HEK293 (cell line): Measurements from ENCODE around the gene EFCAB11.

Experiments
- CTCF ChIA-PET: fragments of 350-600 bp; formaldehyde crosslinking; extraction: SDS; loops from one replicate; lab custom pipeline; 2021; ENCODE audit warnings: antibody characterized with exemption; lab: Yijun Ruan, JAX
- POLR2A ChIA-PET: fragments of 300-600 bp; formaldehyde crosslinking; extraction: SDS; loops from one replicate; lab custom pipeline; 2020; ENCODE audit warnings: antibody characterized with exemption, inconsistent platforms; lab: Yijun Ruan, JAX
- H3K27ac ChIP-seq: fragments of 200-500 bp; sonication (Bioruptor generic); 2 replicates; pipeline ENCODE4 v1.5.1; 2014; ENCODE audit warnings: low read depth, low read length, control low read depth, inconsistent platforms; ENCODE audit errors: extremely low read depth
- H3K36me3 ChIP-seq, 2 experiments: fragments of 200-500 bp in 1 of 2; sonication (Bioruptor generic) in 1 of 2; 1 replicate in 1 of 2; 2 replicates in 1 of 2; pipeline ENCODE4 v1.5.1; 2014 to 2017; ENCODE audit warnings: inconsistent platforms in 2 of 2, low read length in 2 of 2; ENCODE audit not compliant: control insufficient read depth in 2 of 2, insufficient read depth in 1 of 2
- H3K4me1 ChIP-seq: fragments of 200-500 bp; sonication (Bioruptor generic); 2 replicates; pipeline ENCODE4 v1.5.1; 2014; ENCODE audit warnings: mild to moderate bottlenecking, low read length, inconsistent platforms; ENCODE audit not compliant: control insufficient read depth, insufficient read depth
- H3K4me3 ChIP-seq: 2 replicates; pipeline ENCODE4 v1.5.1; 2011; ENCODE audit warnings: low read depth, mild to moderate bottlenecking, control low read depth, low read length, moderate library complexity
- H3K9me3 ChIP-seq: fragments of 200-500 bp; sonication (Bioruptor generic); 2 replicates; pipeline ENCODE4 v1.5.1; 2014; ENCODE audit warnings: low read depth, low read length, inconsistent platforms; ENCODE audit not compliant: control insufficient read depth, insufficient read depth
- ATF2 ChIP-seq: fragments of 450-650 bp; formaldehyde crosslinking; IDR thresholded peaks from 2 replicates; pipeline ENCODE4 v1.5.1; 2016; ENCODE audit warnings: missing biosample characterization, missing genetic modification characterization, low read depth
- CTCF ChIP-seq: fragments of 450-650 bp; formaldehyde crosslinking; IDR thresholded peaks from 2 replicates; pipeline ENCODE4 v1.5.1; 2016; ENCODE audit warnings: missing biosample characterization, missing genetic modification characterization
- GLIS1 ChIP-seq: fragments of 450-650 bp; formaldehyde crosslinking; IDR thresholded peaks from 2 replicates; pipeline ENCODE4 v1.5.1; 2016; ENCODE audit warnings: missing biosample characterization, missing genetic modification characterization
- SCRT2 ChIP-seq: fragments of 450-650 bp; formaldehyde crosslinking; IDR thresholded peaks from 2 replicates; pipeline ENCODE4 v1.5.1; 2016; ENCODE audit warnings: missing biosample characterization, missing genetic modification characterization
- ZBTB17 ChIP-seq: fragments of 450-650 bp; formaldehyde crosslinking; IDR thresholded peaks from 2 replicates; pipeline ENCODE4 v1.5.1; 2016; ENCODE audit warnings: missing biosample characterization, missing genetic modification characterization
- ZBTB48 ChIP-seq: fragments of 450-650 bp; formaldehyde crosslinking; IDR thresholded peaks from 2 replicates; pipeline ENCODE4 v1.5.1; 2016; ENCODE audit warnings: missing biosample characterization, missing genetic modification characterization
- ZBTB7A ChIP-seq: fragments of 450-650 bp; formaldehyde crosslinking; IDR thresholded peaks from 2 replicates; pipeline ENCODE4 v1.5.1; 2016; ENCODE audit warnings: low read depth, missing biosample characterization, missing genetic modification characterization
- ZBTB8A ChIP-seq: fragments of 450-650 bp; formaldehyde crosslinking; IDR thresholded peaks from 2 replicates; pipeline ENCODE4 v1.5.1; 2016; ENCODE audit warnings: missing biosample characterization, missing genetic modification characterization
- ZNF169 ChIP-seq: fragments of 450-650 bp; formaldehyde crosslinking; IDR thresholded peaks from 2 replicates; pipeline ENCODE4 v1.5.1; 2016; ENCODE audit warnings: missing biosample characterization, missing genetic modification characterization
- ZNF19 ChIP-seq: fragments of 450-650 bp; formaldehyde crosslinking; IDR thresholded peaks from 2 replicates; pipeline ENCODE4; 2016; ENCODE audit warnings: missing biosample characterization, missing genetic modification characterization, low read depth
- ZNF202 ChIP-seq: fragments of 450-650 bp; formaldehyde crosslinking; IDR thresholded peaks from 2 replicates; pipeline ENCODE4 v1.5.1; 2016; ENCODE audit warnings: missing biosample characterization, missing genetic modification characterization, borderline replicate concordance
- ZNF266 ChIP-seq: fragments of 450-650 bp; formaldehyde crosslinking; IDR thresholded peaks from 2 replicates; pipeline ENCODE4 v1.5.1; 2016; ENCODE audit warnings: missing biosample characterization, missing genetic modification characterization, low read depth
- ZNF302 ChIP-seq: fragments of 450-650 bp; formaldehyde crosslinking; IDR thresholded peaks from 2 replicates; pipeline ENCODE4 v1.5.1; 2016; ENCODE audit warnings: missing biosample characterization, missing genetic modification characterization, low read depth
- ZNF311 ChIP-seq: fragments of 450-650 bp; formaldehyde crosslinking; IDR thresholded peaks from 2 replicates; pipeline ENCODE4 v1.5.1; 2017; ENCODE audit warnings: missing biosample characterization, missing genetic modification characterization, borderline replicate concordance
- ZNF404 ChIP-seq: fragments of 450-650 bp; formaldehyde crosslinking; IDR thresholded peaks from 2 replicates; pipeline ENCODE4 v1.5.1; 2017; ENCODE audit warnings: missing biosample characterization, missing genetic modification characterization
- ZNF433 ChIP-seq: fragments of 450-650 bp; formaldehyde crosslinking; IDR thresholded peaks from 2 replicates; pipeline ENCODE4 v1.5.1; 2016; ENCODE audit warnings: missing biosample characterization, missing genetic modification characterization, low read depth
- ZNF488 ChIP-seq: fragments of 450-650 bp; formaldehyde crosslinking; IDR thresholded peaks from 2 replicates; pipeline ENCODE4 v1.5.1; 2016; ENCODE audit warnings: missing biosample characterization, missing genetic modification characterization
- ZNF544 ChIP-seq: fragments of 450-650 bp; formaldehyde crosslinking; IDR thresholded peaks from 2 replicates; pipeline ENCODE4 v1.5.0; 2017; ENCODE audit warnings: missing biosample characterization, missing genetic modification characterization
- ZNF548 ChIP-seq: fragments of 450-650 bp; formaldehyde crosslinking; IDR thresholded peaks from 2 replicates; pipeline ENCODE4 v1.5.1; 2016; ENCODE audit warnings: missing biosample characterization, missing genetic modification characterization
- ZNF624 ChIP-seq: fragments of 450-650 bp; formaldehyde crosslinking; IDR thresholded peaks from 2 replicates; pipeline ENCODE4 v1.5.1; 2017; ENCODE audit warnings: missing biosample characterization, missing genetic modification characterization
- ZNF670 ChIP-seq: fragments of 450-650 bp; formaldehyde crosslinking; IDR thresholded peaks from 2 replicates; pipeline ENCODE4 v1.5.1; 2016; ENCODE audit warnings: missing biosample characterization, missing genetic modification characterization, low read depth
- ZNF747 ChIP-seq: fragments of 450-650 bp; formaldehyde crosslinking; IDR thresholded peaks from 2 replicates; pipeline ENCODE4 v1.5.1; 2016; ENCODE audit warnings: missing biosample characterization, missing genetic modification characterization
- ZNF76 ChIP-seq: fragments of 450-650 bp; formaldehyde crosslinking; IDR thresholded peaks from 2 replicates; pipeline ENCODE4; 2016; ENCODE audit warnings: low read depth, missing biosample characterization, missing genetic modification characterization, borderline replicate concordance
- ZSCAN16 ChIP-seq: fragments of 450-650 bp; formaldehyde crosslinking; IDR thresholded peaks from 2 replicates; pipeline ENCODE4 v1.5.1; 2016; ENCODE audit warnings: missing biosample characterization, missing genetic modification characterization
- TF ChIP-seq, protein P1 (sequence below): fragments of 450-650 bp; formaldehyde crosslinking; IDR thresholded peaks from 2 replicates; pipeline ENCODE4 v1.5.1; 2016; ENCODE audit warnings: missing biosample characterization, missing genetic modification characterization
- TF ChIP-seq, protein P2 (sequence below): fragments of 450-650 bp; formaldehyde crosslinking; IDR thresholded peaks from 2 replicates; pipeline ENCODE4 v1.5.1; 2017; ENCODE audit warnings: missing biosample characterization, missing genetic modification characterization
- TF ChIP-seq, protein P3 (sequence below): fragments of 450-650 bp; formaldehyde crosslinking; IDR thresholded peaks from 2 replicates; pipeline ENCODE4 v1.5.1; 2016; ENCODE audit warnings: missing biosample characterization, missing genetic modification characterization

Gene EFCAB11

DNA sequence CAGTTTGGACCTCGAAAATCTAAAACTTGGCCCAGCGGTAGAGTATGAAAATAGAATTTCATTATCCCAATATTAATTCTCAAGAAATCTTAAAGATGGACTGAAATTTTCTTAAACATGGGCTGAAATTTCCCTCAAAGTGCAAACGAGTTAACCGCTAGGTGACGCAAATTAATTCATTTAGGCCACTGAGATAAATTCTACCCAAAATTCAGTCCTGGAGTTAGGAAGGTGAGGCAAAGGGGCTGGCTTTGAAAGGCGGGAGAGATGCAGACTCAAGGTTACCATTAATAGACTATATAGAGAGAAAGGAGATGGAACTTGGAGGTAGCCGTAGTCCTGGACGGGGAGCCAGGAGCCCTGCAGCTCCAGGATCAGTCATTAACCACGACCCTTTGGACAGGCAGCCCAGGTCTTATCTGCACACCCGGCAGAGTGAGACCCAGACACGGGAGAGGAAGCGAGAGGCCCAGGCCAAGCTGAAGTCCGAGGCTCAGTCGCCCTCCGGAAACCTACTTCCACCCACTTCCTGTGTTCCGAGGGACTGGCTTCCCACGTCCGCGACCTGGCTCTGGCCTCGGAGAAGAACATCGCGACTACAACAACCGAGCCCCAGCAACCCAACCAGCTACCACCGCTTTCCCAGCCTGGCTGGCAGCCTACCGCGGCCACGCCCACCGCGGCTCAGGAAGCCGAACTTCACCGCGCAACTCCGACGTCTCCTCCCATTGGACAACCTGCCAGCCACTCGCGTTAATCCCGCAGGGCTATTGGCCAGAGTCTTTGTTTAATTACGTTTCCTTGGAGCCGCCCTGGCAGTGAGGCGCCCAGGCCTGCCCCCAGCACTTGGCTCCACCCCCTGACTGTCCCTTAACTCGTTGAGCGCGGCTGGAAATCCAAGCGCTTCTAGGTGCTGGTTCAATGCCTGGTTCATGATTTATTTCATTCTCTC lies at the start of gene EFCAB11 (continued):
- TF ChIP-seq ZNF433, result no peak
- TF ChIP-seq ZNF624 (tag by site-specific recombination), result no peak
- TF ChIP-seq ZNF19 (tag by site-specific recombination), result no peak
- no peak for TF ChIP-seq ZNF548 (tag by site-specific recombination)
- TF ChIP-seq ZNF670 (tag by site-specific recombination), result no peak
- peak; percentile 32; the same call in 1 of the 2 replicates for TF ChIP-seq ZBTB8A (tag by site-specific recombination)
- peak; percentile 72; the same call in 1 of the 2 replicates for TF ChIP-seq ZBTB48 (tag by site-specific recombination)

GRCh38 chr14:90003526-90004307 lies 49.2 kb upstream of the EFCAB11 start:
- Histone ChIP-seq H3K9me3 (no peaks in the 10 kb centered on the region), H3K36me3 (peaks cover 16 to 49% of the 10 kb centered on the region in 2 experiments), H3K4me3 (no peak overlapping the region), H3K4me1 (no peaks in the 10 kb centered on the region), H3K27ac (no peak overlapping the region)
- POLR2A ChIA-PET, result no interaction called here
- TF ChIP-seq ATF2 (tag by site-specific recombination) (no peak), ZNF747 (tag by site-specific recombination) (no peak), ZNF404 (tag by site-specific recombination) (no peak), ZSCAN16 (tag by site-specific recombination) (no peak), SCRT2 (tag by site-specific recombination) (no peak), ZNF311 (tag by site-specific recombination) (no peak), ZNF266 (tag by site-specific recombination) (no peak), ZNF544 (tag by site-specific recombination) (no peak), ZNF202 (no peak), ZBTB7A (tag by site-specific recombination) (no peak), ZNF76 (tag by site-specific recombination) (no peak), GLIS1 (tag by site-specific recombination) (no peak), ZNF488 (tag by site-specific recombination) (no peak), ZNF302 (tag by site-specific recombination) (no peak), CTCF (tag by site-specific recombination) (no peak), ZBTB17 (no peak), ZNF169 (no peak)
- TF ChIP-seq, protein P1, sequence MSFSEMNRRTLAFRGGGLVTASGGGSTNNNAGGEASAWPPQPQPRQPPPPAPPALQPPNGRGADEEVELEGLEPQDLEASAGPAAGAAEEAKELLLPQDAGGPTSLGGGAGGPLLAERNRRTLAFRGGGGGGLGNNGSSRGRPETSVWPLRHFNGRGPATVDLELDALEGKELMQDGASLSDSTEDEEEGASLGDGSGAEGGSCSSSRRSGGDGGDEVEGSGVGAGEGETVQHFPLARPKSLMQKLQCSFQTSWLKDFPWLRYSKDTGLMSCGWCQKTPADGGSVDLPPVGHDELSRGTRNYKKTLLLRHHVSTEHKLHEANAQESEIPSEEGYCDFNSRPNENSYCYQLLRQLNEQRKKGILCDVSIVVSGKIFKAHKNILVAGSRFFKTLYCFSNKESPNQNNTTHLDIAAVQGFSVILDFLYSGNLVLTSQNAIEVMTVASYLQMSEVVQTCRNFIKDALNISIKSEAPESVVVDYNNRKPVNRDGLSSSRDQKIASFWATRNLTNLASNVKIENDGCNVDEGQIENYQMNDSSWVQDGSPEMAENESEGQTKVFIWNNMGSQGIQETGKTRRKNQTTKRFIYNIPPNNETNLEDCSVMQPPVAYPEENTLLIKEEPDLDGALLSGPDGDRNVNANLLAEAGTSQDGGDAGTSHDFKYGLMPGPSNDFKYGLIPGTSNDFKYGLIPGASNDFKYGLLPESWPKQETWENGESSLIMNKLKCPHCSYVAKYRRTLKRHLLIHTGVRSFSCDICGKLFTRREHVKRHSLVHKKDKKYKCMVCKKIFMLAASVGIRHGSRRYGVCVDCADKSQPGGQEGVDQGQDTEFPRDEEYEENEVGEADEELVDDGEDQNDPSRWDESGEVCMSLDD (tag by site-specific recombination), result no peak
- TF ChIP-seq, protein P2, sequence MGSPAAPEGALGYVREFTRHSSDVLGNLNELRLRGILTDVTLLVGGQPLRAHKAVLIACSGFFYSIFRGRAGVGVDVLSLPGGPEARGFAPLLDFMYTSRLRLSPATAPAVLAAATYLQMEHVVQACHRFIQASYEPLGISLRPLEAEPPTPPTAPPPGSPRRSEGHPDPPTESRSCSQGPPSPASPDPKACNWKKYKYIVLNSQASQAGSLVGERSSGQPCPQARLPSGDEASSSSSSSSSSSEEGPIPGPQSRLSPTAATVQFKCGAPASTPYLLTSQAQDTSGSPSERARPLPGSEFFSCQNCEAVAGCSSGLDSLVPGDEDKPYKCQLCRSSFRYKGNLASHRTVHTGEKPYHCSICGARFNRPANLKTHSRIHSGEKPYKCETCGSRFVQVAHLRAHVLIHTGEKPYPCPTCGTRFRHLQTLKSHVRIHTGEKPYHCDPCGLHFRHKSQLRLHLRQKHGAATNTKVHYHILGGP, result no peak
- TF ChIP-seq, protein P3, sequence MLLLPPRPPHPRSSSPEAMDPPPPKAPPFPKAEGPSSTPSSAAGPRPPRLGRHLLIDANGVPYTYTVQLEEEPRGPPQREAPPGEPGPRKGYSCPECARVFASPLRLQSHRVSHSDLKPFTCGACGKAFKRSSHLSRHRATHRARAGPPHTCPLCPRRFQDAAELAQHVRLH (tag by site-specific recombination), result no peak
- CTCF ChIA-PET, result interaction anchor here (0.9 kb wide), 1 partner anchor 31 kb away, joined by 4 read pairs; no protein-coding TSS in a partner anchor
